ENCODE data around the gene CABYR. TPM values are rescaled to one million over a fixed set of nuclear protein-coding genes. Genes with fewer than 3 reads are reported as not detected.

Gene CABYR
- total RNA-seq, 1 experiment from 2014 or later = 29.4 TPM

GRCh38 chr18:24157855-24158254 lies 19.0 kb downstream of the CABYR start:
- Histone ChIP-seq H3K27me3 (ENCODE audit: control insufficient read depth, insufficient read depth, low read length) (no peaks in the 10 kb centered on the region), H3K4me1 (ENCODE audit: control insufficient read depth, insufficient read depth, low read length) (no peaks in the 10 kb centered on the region), H3K27ac (ENCODE audit: low read length) (no peak overlapping the region), H3K36me3 (ENCODE audit: control insufficient read depth, insufficient read depth, low read length) (peaks cover 15% of the 10 kb centered on the region), H3K4me3 (ENCODE audit: low read depth in 2 of 2, low read length in 2 of 2) (no peak overlapping the region), H3K9me3 (ENCODE audit: control insufficient read depth, insufficient read depth, low read depth, low read length) (no peaks in the 10 kb centered on the region)
- ATAC-seq (no peak), DNase-seq (ENCODE audit: low read depth, low spot score) (no peak)
- in situ Hi-C loops (cut with HindIII; ENCODE audit: low pct_unique_long_range_greater_than_20kb, low sequenced_read_pairs) = no loop called here
- intact Hi-C loops (cut with micrococcal nuclease; ENCODE audit: unreplicated experiment) = no loop called here
- no TSS peak for BruUV-seq (replicated peaks)
- CTCF ChIA-PET = no interaction called here
- TF ChIP-seq POLR2AphosphoS5 (IDR thresholded peaks at IDR 0.05; ENCODE audit: low read depth, low read length) (no peak), REST (IDR thresholded peaks at IDR 0.05; ENCODE audit: insufficient read depth in 1 of 2, low read depth in 2 of 2, low read length in 1 of 2) (no peak), CTCF (IDR thresholded peaks at IDR 0.05) (no peak), TCF7L2 (IDR thresholded peaks at IDR 0.05; ENCODE audit: low read depth, low read length) (no peak), SIN3A (IDR thresholded peaks at IDR 0.05; ENCODE audit: borderline replicate concordance, insufficient read depth, low read depth, low read length) (no peak)
- POLR2A ChIA-PET = no interaction called here

GRCh38 chr18:24160086-24160485 lies 21.2 kb downstream of the CABYR start:
- peaks cover 18% of the 10 kb centered on the region for H3K36me3 ChIP-seq (ENCODE audit: control insufficient read depth, insufficient read depth, low read length)
- ChIA-PET POLR2A (no interaction called here), CTCF (no interaction called here)
- no TSS peak for BruUV-seq (replicated peaks)
- ATAC-seq = no peak
- TF ChIP-seq REST (IDR thresholded peaks at IDR 0.05; ENCODE audit: insufficient read depth in 1 of 2, low read depth in 2 of 2, low read length in 1 of 2) = no peak
- no peak for TF ChIP-seq CTCF (IDR thresholded peaks at IDR 0.05)
- TF ChIP-seq TCF7L2 (IDR thresholded peaks at IDR 0.05; ENCODE audit: low read depth, low read length) = no peak
- no peak for TF ChIP-seq POLR2AphosphoS5 (IDR thresholded peaks at IDR 0.05; ENCODE audit: low read depth, low read length)
- no peak for TF ChIP-seq SIN3A (IDR thresholded peaks at IDR 0.05; ENCODE audit: borderline replicate concordance, insufficient read depth, low read depth, low read length)
- H3K4me1 ChIP-seq (ENCODE audit: control insufficient read depth, insufficient read depth, low read length) = no peaks in the 10 kb centered on the region
- in situ Hi-C loops (cut with HindIII; ENCODE audit: low pct_unique_long_range_greater_than_20kb, low sequenced_read_pairs) = no loop called here
- H3K4me3 ChIP-seq (ENCODE audit: low read depth in 2 of 2, low read length in 2 of 2) = no peak overlapping the region
- no peaks in the 10 kb centered on the region for H3K27me3 ChIP-seq (ENCODE audit: control insufficient read depth, insufficient read depth, low read length)
- intact Hi-C loops (cut with micrococcal nuclease; ENCODE audit: unreplicated experiment) = no loop called here
- no peak overlapping the region for H3K27ac ChIP-seq (ENCODE audit: low read length)
- H3K9me3 ChIP-seq (ENCODE audit: control insufficient read depth, insufficient read depth, low read depth, low read length) = no peaks in the 10 kb centered on the region
- DNase-seq (ENCODE audit: low read depth, low spot score) = no peak

All from Panc1 (cell line).